Smooth muscle cell (in vitro differentiated cells): ENCODE results near the gene KIRREL3. TPM values are rescaled to one million over a fixed set of nuclear protein-coding genes. Genes with fewer than 3 reads are reported as not detected.

Experiments used
- DNase-seq: peaks from one replicate; lab custom pipeline; 2025; ENCODE audit not compliant: unreplicated experiment; lab: John Stamatoyannopoulos, UW
- H2AFZ ChIP-seq: fragments of 200-600 bp; sonication (generic); 2 replicates; pipeline ENCODE4 v1.6.0; 2016; ENCODE audit warnings: antibody characterized with exemption, low read depth, mild to moderate bottlenecking
- H3F3A ChIP-seq: fragments of 200-600 bp; sonication (generic); 2 replicates; pipeline ENCODE4 v1.6.0; 2017; ENCODE audit warnings: antibody characterized with exemption, low read depth
- H3K27ac ChIP-seq: fragments of 200-600 bp; sonication (generic); 2 replicates; pipeline ENCODE4 v1.5.1; 2016; ENCODE audit warnings: low read depth, mild to moderate bottlenecking
- H3K27me3 ChIP-seq: fragments of 200-600 bp; sonication (generic); 2 replicates; pipeline ENCODE4 v1.6.1; 2016; ENCODE audit warnings: low read depth, mild to moderate bottlenecking
- H3K36me3 ChIP-seq: fragments of 200-600 bp; sonication (generic); 2 replicates; pipeline ENCODE4 v1.5.1; 2016; ENCODE audit warnings: low read depth
- H3K4me1 ChIP-seq: fragments of 200-600 bp; sonication (generic); 2 replicates; pipeline ENCODE4 v1.5.1; 2016; ENCODE audit warnings: low read depth
- H3K4me2 ChIP-seq: fragments of 200-600 bp; sonication (generic); 2 replicates; pipeline ENCODE4 v1.6.0; 2016; ENCODE audit warnings: mild to moderate bottlenecking
- H3K4me3 ChIP-seq: fragments of 200-600 bp; sonication (generic); 2 replicates; pipeline ENCODE4 v1.5.1; 2016; ENCODE audit warnings: mild to moderate bottlenecking
- H3K79me2 ChIP-seq: fragments of 200-600 bp; sonication (generic); 2 replicates; pipeline ENCODE4 v1.6.0; 2016; ENCODE audit warnings: low read depth, mild to moderate bottlenecking
- H3K9ac ChIP-seq: fragments of 200-600 bp; sonication (generic); 2 replicates; pipeline ENCODE4 v1.6.0; 2016; ENCODE audit warnings: low read depth
- H3K9me3 ChIP-seq: fragments of 200-600 bp; sonication (generic); replicated peaks from 2 replicates; pipeline ENCODE4 v1.5.1; 2016; ENCODE audit warnings: low read depth
- H4K20me1 ChIP-seq: fragments of 200-600 bp; sonication (generic); 2 replicates; pipeline ENCODE4 v1.6.0; 2016; ENCODE audit warnings: low read depth
- WGBS: methylation state at CpG from one replicate; pipeline ENCODE4 v1.1.7; 2016; ENCODE audit warnings: low lambda C conversion rate; 5-methylcytosine and 5-hydroxymethylcytosine counted together
- polyA plus RNA-seq: library from polyadenylated mRNA; unstranded; fragments of >200 nt; fragmentation: Nextera tagmentation; extraction: Ambion mirVana; gene quantifications from 2 replicates; pipeline ENCODE4 v1.2.1, GENCODE V29; 2016
- total RNA-seq: library from RNA; depleted of rRNA; stranded (reverse); fragments of >200 nt; gene quantifications from 2 replicates; pipeline ENCODE4 v1.2.3, GENCODE V29; 2014
- TF ChIP-seq, protein P1 (sequence below): fragments of 200-600 bp; sonication (generic); IDR thresholded peaks from 2 replicates; pipeline ENCODE4 v1.5.1; 2017; ENCODE audit warnings: borderline replicate concordance, mild to moderate bottlenecking, antibody characterized with exemption; ENCODE audit not compliant: insufficient read depth, poor library complexity, severe bottlenecking

KIRREL3 gene
- total and polyA plus RNA-seq, 2 experiments from 2014 or later = 1.2 TPM; not detected in 1

DNA sequence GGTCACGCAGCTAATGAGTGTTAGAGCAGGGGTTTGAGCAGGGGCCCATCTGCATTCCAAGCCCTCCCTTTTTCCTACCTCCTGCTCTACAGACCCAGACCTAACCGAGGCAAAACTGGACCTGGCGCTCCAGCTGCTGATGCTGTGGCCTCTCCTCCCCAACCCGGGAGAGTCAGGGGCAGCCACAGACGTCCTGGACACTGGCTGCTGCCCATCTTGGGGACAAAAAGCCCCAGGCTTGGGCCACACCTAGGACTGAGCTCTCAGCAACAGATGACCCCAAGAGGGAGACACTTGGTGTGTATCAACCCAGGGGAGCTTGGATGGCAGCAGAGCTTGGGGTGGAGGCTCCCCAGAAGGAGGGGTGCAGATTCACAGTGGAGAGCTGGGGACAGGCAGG, 472.5 kb downstream of the KIRREL3 start:
- DNase-seq = no peak
- H3K36me3 ChIP-seq = no peaks in the 10 kb centered on the region
- H3K9me3 ChIP-seq = no peaks in the 10 kb centered on the region
- no peaks in the 10 kb centered on the region for H4K20me1 ChIP-seq
- peaks cover 6% of the 10 kb centered on the region for H3K4me1 ChIP-seq
- WGBS = 69% methylated on average over 5 of the region's 5 CpGs
- H2AFZ ChIP-seq = no peak overlapping the region
- H3K4me3 ChIP-seq = no peak overlapping the region
- H3K79me2 ChIP-seq = no peaks in the 10 kb centered on the region
- no peak overlapping the region for H3K4me2 ChIP-seq
- no peak overlapping the region for H3K27ac ChIP-seq
- peaks cover 42% of the 10 kb centered on the region for H3K27me3 ChIP-seq
- no peak overlapping the region for H3K9ac ChIP-seq
- H3F3A ChIP-seq = no peaks in the 10 kb centered on the region
- TF ChIP-seq, protein P1, sequence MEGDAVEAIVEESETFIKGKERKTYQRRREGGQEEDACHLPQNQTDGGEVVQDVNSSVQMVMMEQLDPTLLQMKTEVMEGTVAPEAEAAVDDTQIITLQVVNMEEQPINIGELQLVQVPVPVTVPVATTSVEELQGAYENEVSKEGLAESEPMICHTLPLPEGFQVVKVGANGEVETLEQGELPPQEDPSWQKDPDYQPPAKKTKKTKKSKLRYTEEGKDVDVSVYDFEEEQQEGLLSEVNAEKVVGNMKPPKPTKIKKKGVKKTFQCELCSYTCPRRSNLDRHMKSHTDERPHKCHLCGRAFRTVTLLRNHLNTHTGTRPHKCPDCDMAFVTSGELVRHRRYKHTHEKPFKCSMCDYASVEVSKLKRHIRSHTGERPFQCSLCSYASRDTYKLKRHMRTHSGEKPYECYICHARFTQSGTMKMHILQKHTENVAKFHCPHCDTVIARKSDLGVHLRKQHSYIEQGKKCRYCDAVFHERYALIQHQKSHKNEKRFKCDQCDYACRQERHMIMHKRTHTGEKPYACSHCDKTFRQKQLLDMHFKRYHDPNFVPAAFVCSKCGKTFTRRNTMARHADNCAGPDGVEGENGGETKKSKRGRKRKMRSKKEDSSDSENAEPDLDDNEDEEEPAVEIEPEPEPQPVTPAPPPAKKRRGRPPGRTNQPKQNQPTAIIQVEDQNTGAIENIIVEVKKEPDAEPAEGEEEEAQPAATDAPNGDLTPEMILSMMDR = no peak

DNA sequence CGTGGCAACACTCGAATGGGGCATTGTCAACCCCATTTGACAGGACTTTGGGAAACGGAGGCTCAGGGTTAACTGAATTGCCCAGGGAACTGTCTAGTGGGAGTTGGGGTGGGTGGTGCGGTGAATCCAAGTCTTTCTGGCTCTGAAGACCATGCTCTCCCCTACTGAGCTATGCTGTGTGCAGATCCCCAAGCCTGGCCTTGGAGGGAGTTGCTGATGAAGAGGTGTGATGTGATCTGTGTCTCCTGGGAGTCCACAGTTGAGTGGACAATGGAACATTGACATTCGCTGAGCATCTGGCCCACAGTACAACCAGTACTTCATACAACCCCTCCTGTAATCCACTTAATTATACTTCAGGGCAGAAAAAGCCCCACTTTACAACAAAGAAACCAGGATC, 472.9 kb downstream of the KIRREL3 start:
- H3K36me3 ChIP-seq = no peaks in the 10 kb centered on the region
- H3K4me1 ChIP-seq = peaks cover 7% of the 10 kb centered on the region
- H3K79me2 ChIP-seq = no peaks in the 10 kb centered on the region
- no peak overlapping the region for H3K4me3 ChIP-seq
- no peaks in the 10 kb centered on the region for H3K9me3 ChIP-seq
- no peak overlapping the region for H3K27ac ChIP-seq
- H2AFZ ChIP-seq = no peak overlapping the region
- no peak overlapping the region for H3K9ac ChIP-seq
- H3K27me3 ChIP-seq = peaks cover 42% of the 10 kb centered on the region
- no peak for DNase-seq
- no peak overlapping the region for H3K4me2 ChIP-seq
- 92% methylated on average over 5 of the region's 5 CpGs for WGBS
- H3F3A ChIP-seq = no peaks in the 10 kb centered on the region
- H4K20me1 ChIP-seq = no peaks in the 10 kb centered on the region
- TF ChIP-seq, protein P1 = no peak

DNA sequence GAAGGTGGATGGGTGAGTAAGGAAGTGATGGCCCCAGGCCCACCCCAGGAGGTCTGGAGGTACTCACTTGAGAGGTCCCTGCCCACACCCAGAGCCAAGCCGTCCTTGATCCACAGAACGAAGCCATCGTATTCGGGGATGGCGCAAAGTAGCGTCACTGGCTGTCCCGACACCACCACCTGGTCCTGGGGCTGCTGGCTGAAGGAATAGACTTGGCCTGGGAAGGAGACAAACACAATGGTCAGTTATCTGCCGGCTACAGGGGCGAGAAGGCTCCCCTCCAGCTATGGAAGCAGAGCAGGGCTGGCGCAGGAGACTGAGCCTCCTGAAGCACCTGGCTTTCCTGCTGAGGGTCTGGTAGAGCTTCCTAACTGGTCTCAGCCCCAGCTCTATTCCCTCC, 474.1 kb downstream of the KIRREL3 start:
- TF ChIP-seq, protein P1 = no peak
- peaks cover 7% of the 10 kb centered on the region for H3K4me1 ChIP-seq
- no peaks in the 10 kb centered on the region for H3K79me2 ChIP-seq
- H3K9ac ChIP-seq = no peak overlapping the region
- no peak overlapping the region for H3K27ac ChIP-seq
- WGBS = 95% methylated on average over 10 of the region's 10 CpGs
- no peaks in the 10 kb centered on the region for H3K36me3 ChIP-seq
- H3F3A ChIP-seq = no peaks in the 10 kb centered on the region
- H3K9me3 ChIP-seq = no peaks in the 10 kb centered on the region
- no peak overlapping the region for H3K4me2 ChIP-seq
- H3K4me3 ChIP-seq = no peak overlapping the region
- DNase-seq = no peak
- no peaks in the 10 kb centered on the region for H4K20me1 ChIP-seq
- H3K27me3 ChIP-seq = peaks cover 42% of the 10 kb centered on the region
- H2AFZ ChIP-seq = no peak overlapping the region

DNA sequence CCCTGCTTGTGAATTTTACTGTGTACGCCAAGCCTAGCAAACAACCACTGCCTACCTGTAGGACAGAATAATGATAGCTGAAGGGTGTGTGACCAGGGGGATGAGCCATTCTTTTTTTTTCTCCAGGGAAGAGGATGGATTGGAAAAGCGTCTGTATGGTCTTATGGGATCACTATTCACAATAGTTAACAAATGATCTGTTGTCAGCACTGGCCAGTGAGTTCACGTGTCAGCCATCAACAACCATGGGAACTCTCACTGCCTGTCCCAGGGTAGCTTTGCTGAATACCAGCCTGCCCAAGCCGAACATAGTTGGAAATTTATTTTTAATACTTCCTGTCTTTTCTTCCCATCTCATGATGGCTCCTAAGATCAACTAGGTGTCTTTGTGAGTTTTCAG, 474.9 kb downstream of the KIRREL3 start:
- DNase-seq = no peak
- Histone ChIP-seq H3K9me3 (no peaks in the 10 kb centered on the region), H3K9ac (no peak overlapping the region), H3K27me3 (peaks cover 42% of the 10 kb centered on the region), H3K27ac (no peak overlapping the region), H4K20me1 (no peaks in the 10 kb centered on the region), H3K4me2 (no peak overlapping the region), H3K4me1 (peaks cover 7% of the 10 kb centered on the region), H3K4me3 (no peak overlapping the region), H3K79me2 (no peaks in the 10 kb centered on the region), H3K36me3 (no peaks in the 10 kb centered on the region), H3F3A (no peaks in the 10 kb centered on the region), H2AFZ (no peak overlapping the region)
- TF ChIP-seq, protein P1 = no peak
- WGBS = 83% methylated on average over 4 of the region's 4 CpGs
